Right atrium auricular region (tissue), 2 donors: ENCODE results near the gene RPN2. TPM values are rescaled to one million over a fixed set of nuclear protein-coding genes. Genes with fewer than 3 reads are reported as not detected.

Source experiments
- DNase-seq: peaks from one replicate; pipeline ENCODE4 v3.0.0-alpha.2; 2019; ENCODE audit warnings: low spot score
- H3K27ac ChIP-seq, 2 donors: fragments of 200-600 bp; sonication (generic); 1 replicate in 1 of 2; 2 replicates in 1 of 2; pipeline ENCODE4 v1.5.1; 2016 to 2019
- H3K27me3 ChIP-seq, 2 donors: fragments of 200-600 bp; sonication (generic); one replicate each; pipeline versions ENCODE4 v1.5.1 to v1.6.0; 2017 to 2019
- H3K36me3 ChIP-seq: fragments of 200-600 bp; sonication (generic); one replicate; pipeline ENCODE4 v1.5.1; 2016
- H3K4me1 ChIP-seq, 2 donors: fragments of 200-600 bp; sonication (generic); one replicate each; pipeline versions ENCODE4 v1.5.1 to v1.6.0; 2017 to 2019
- H3K4me3 ChIP-seq, 2 donors: fragments of 200-600 bp; sonication (generic); 1 replicate in 1 of 2; 2 replicates in 1 of 2; pipeline ENCODE4 v1.5.1; 2017 to 2019; ENCODE audit warnings: mild to moderate bottlenecking in 1 of 2, moderate library complexity in 1 of 2
- H3K9me3 ChIP-seq, 2 donors: fragments of 200-600 bp; sonication (generic); one replicate each; pipeline ENCODE4 v1.5.1; 2019
- CTCF ChIP-seq, 2 donors: fragments of 200-600 bp; sonication (generic); IDR thresholded peaks; one replicate each; pipeline ENCODE4 v1.5.1; 2019; ENCODE audit warnings: antibody characterized with exemption in 2 of 2
- total RNA-seq, 2 donors: library from RNA; depleted of rRNA; stranded (reverse); fragments of >200 nt; gene quantifications; one replicate each; pipeline ENCODE4 v1.1.0, GENCODE V29; 2016

The RPN2 gene
- total RNA-seq, 2 donors from 2014 or later = 126 to 129 TPM

- peaks cover 64% of the 10 kb centered on the region for H3K36me3 ChIP-seq
- H3K27me3 ChIP-seq = no peaks in the 10 kb centered on the region
- no peak for TF ChIP-seq CTCF (IDR thresholded peaks at IDR 0.05)
- no peak for DNase-seq
- H3K9me3 ChIP-seq = no peaks in the 10 kb centered on the region
- H3K4me3 ChIP-seq = no peak overlapping the region
- peaks cover 0 to 36% of the 10 kb centered on the region in 2 donors for H3K4me1 ChIP-seq
- peak overlapping the region; percentile 37 to 68 for H3K27ac ChIP-seq
Measured at GRCh38 chr20:37226889-37227288, 47.8 kb downstream of the RPN2 start.

- Histone ChIP-seq H3K4me1 (peaks cover 0 to 36% of the 10 kb centered on the region in 2 donors), H3K27me3 (no peaks in the 10 kb centered on the region), H3K36me3 (peaks cover 76% of the 10 kb centered on the region), H3K9me3 (no peaks in the 10 kb centered on the region), H3K4me3 (no peak overlapping the region), H3K27ac (peak overlapping the region; percentile 68)
- peak; percentile 56 for DNase-seq
- TF ChIP-seq CTCF (IDR thresholded peaks at IDR 0.05) = no peak
Measured at GRCh38 chr20:37228082-37228481, 49.0 kb downstream of the RPN2 start.

- H3K27me3 ChIP-seq = no peaks in the 10 kb centered on the region
- H3K9me3 ChIP-seq = no peaks in the 10 kb centered on the region
- TF ChIP-seq CTCF (IDR thresholded peaks at IDR 0.05) = no peak
- H3K36me3 ChIP-seq = peaks cover 81% of the 10 kb centered on the region
- peaks cover 0 to 36% of the 10 kb centered on the region in 2 donors for H3K4me1 ChIP-seq
- H3K4me3 ChIP-seq = no peak overlapping the region
- H3K27ac ChIP-seq = peak overlapping the region; percentile 68
- peak; percentile 50 for DNase-seq
Measured at GRCh38 chr20:37228656-37229055, 49.5 kb downstream of the RPN2 start.

GRCh38 chr20:37229357-37229756, 50.2 kb downstream of the RPN2 start:
- Histone ChIP-seq H3K4me1 (peaks cover 0 to 36% of the 10 kb centered on the region in 2 donors), H3K9me3 (no peaks in the 10 kb centered on the region), H3K4me3 (no peak overlapping the region), H3K27me3 (no peaks in the 10 kb centered on the region), H3K27ac (peak overlapping the region; percentile 68), H3K36me3 (peaks cover 82% of the 10 kb centered on the region)
- TF ChIP-seq CTCF (IDR thresholded peaks at IDR 0.05) = no peak
- DNase-seq = peak; percentile 2

GRCh38 chr20:37230200-37230599, 51.1 kb downstream of the RPN2 start:
- H3K4me1 ChIP-seq = peaks cover 0 to 36% of the 10 kb centered on the region in 2 donors
- peaks cover 82% of the 10 kb centered on the region for H3K36me3 ChIP-seq

More at GRCh38 chr20:37230200-37230599, 51.1 kb downstream of the RPN2 start:
- Histone ChIP-seq H3K27me3 (no peaks in the 10 kb centered on the region), H3K4me3 (no peak overlapping the region), H3K27ac (peak overlapping the region; percentile 68), H3K9me3 (no peaks in the 10 kb centered on the region)
- no peak for TF ChIP-seq CTCF (IDR thresholded peaks at IDR 0.05)
- peak; percentile 36 for DNase-seq
